NCI-H1105 treated with DMSO at 0.1 percent for 48 hours (cell line): Measurements from ENCODE around the gene SNX3.
"Not testable (repeated sequence)": the region's sequence is repeated elsewhere in the genome, so short reads cannot be mapped to it uniquely, and the experiment has no call there.

ENCODE experiments used
- DNase-seq: peaks from one replicate; lab custom pipeline; 2025; lab: John Stamatoyannopoulos, UW

The SNX3 gene

DNA sequence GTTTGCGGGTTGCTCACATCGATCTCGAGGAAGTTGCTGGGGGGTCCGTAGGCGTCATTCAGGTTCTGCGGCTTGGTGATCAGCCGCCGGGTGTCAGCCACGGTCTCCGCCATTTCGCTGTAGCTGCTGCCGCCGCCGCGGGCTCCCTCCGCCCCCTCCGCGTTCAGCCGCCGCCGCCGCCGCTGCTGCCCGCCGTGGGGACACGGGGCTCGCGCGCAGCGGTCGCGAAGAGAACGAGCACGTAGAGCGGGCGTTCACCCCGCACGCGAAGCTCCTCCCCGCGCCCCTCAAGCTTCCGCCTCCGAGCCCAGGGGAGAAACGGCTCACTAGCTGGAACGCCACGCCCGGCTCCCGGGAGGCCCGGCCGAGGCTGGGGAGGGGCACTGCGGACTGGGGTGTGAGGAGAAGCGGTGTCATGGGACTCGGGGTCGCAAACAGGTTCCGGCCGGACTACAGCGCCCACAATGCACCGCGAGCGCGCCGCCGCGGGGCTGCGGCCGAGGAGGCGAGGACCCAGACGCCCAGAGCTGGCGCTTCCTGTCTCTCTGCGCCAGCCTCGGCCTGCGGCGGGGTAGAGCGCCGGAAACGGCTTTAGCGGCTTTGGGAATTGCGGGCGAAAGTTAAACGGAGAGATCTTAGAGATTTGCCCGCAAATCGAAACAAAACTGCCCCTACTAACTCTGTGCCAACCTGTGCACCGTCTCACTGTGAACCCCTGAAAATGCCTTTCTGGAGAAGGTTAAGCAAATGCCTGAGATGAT, at the start of gene SNX3:
Gene SNX3, minus strand, starts transcription at position 232 of the 761 bp plus-strand sequence. Its CDS starts 119 bp downstream, at position 113.
- DNase-seq, result peak; percentile 96

DNA sequence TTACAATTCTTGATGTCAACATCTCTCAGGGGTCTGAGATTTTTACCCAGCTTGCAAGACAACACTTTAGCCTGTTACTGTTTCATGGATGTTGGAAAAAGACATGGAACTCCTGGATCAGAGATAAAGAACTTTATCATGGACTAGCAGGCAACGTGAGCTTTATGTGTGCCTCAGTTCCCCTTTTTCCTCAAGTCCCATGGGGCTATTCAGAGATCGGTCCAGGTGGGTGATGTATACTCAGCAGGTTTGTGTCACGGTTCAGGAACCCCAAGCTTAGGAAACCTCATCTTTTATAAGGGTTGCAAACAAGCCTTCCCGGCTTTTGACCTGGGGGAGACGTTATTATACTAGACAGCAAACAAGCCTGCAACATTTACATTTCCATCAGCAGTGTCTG, 49.0 kb upstream of the SNX3 start:
- no peak for DNase-seq

GRCh38 chr6:108308641-108309040, 47.8 kb upstream of the SNX3 start:
- DNase-seq, result not testable (repeated sequence)

DNA sequence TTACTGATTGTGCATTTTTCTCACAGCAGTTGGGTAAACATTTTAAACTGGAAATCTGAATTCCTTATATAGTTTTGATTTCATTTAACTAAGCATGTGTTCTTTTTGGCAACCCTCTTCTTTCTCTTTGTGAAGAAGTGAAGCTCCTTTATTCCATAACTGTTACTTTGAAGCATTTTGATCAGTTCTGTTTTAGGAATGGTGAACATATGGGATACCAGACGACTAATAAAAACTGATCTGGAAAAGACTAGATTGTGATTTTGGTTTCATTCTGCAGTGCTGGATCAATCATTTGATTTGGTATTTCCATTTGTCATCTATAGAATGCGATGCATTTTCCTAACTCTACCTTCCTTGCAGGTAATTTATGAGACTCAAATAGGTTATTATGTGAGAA, 43.8 kb upstream of the SNX3 start:
- DNase-seq, result no peak

DNA sequence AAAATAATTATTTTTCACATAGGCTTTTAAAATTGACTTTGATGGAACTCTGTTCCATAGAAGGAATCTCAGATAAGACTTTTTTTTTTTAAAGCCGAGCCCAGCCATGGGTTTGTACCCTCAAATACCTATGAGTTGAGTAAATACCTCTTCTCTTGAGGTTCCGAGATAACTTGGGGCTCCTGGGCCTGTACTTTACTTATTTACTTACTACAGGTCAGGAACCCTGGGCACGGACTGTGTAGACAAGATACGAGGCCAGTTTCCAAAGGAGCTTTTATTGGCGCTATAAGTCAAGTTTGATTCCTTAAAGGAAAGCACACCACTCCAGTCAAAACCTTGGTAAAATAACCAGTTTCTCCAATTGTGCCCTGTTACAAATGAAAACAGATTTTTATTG, 41.5 kb upstream of the SNX3 start:
- no peak for DNase-seq

DNA sequence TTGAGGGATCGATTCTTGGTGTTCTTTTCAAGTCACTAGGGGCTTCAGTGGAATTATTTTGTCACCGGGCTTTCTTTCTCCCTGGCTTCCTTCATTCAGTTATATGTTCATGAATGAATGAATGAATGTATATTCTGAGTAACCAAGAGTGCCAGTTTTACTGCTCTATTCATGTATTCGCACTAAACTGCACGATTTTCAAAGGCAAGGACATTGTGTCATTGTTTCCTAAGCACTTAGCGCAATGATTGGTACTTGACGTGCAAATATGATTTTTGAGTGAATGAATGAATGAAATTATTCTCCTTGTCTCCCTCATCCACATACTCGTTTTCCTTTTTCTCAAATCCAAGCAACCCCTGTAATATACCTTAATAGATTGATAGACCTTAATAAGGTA, 34.8 kb upstream of the SNX3 start:
- DNase-seq, result peak; percentile 7

DNA sequence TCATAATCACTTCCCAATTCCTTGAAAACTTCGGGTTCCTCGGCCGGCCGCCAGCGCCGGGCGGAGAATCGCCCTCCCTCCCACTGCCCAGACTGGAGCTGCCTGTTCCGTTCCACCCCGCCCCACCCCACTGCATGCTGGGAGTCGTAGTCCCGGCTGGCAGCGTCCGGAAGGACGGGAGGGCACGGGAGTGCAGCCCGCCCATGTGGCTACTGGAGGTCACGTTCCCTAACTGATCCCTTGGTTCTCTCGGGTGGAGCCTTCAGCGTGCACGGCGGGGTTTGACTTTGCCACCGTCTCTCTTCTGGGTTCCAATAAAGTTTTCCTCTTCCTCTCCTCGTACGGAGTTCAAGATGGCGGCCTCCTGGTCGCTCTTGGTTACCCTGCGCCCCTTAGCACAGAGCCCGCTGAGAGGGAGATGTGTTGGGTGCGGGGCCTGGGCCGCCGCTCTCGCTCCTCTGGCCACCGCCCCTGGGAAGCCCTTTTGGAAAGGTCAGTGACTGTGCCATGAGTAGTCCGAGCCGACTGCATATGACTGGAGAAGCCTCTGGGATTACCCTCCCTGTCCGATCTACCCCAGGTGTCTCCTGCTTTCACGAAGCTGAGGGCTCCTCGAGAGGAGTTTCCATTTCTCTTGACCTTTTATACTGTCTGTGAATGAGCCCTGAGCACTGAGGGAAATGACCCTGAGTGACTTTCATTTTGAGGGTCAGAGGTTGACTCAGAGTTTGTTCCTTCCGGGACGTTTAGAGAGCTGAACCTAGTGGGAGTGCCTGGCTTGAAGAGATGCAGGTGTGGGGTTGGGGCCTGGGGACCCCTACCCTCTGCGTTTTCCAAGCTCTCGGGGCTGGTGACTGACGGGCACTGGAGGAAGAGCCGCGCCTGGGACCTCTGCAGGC, 34.1 kb upstream of the SNX3 start, which contains the start of gene AFG1L:
Gene AFG1L, plus strand, starts transcription at position 328 of the 899 bp plus-strand sequence. Its CDS starts 26 bp downstream, at position 354.
- DNase-seq, result peak; percentile 92

- no peak for DNase-seq
These were observed 33.5 kb upstream of the SNX3 start for GRCh38 chr6:108294297-108294726.

GRCh38 chr6:108293527-108294296, 32.9 kb upstream of the SNX3 start:
- no peak for DNase-seq

DNA sequence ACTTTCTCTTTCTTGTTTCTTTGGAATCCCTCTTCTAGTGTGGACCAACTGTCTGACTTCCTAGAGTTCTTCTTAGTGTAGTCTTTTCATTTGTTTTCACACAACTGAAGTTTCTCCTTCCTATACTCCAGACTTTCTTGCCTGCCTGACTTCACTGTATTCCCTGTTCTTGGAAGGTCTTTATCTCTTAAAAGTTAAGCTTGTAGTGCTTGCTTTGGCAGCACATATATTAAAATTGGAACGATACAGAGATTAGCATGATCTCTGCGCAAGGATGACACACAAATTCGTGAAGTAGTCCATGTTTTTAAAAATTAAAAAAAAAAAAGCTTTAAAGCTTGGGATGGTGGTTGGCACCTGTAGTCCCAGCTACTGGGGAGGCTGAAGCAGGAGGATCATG, 31.7 kb upstream of the SNX3 start:
- not testable (repeated sequence) for DNase-seq

DNA sequence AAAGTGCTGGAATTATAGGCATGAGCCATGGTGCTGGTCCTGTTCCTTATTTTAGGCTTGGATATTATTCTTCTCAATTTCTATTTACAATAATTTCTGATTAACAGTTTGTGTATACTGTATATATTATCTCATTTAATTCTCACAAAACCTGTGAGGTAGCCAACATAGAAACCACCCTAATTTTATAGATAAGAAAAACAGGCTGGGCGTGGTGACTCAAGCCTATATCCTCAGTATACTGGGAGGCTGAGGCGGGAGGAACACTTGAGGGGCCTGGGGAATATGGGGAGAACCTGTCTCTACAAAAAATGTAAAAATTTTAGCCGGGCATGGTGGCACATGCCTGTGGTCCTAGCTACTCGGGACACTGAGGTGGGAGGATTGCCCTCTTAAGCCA, 30.3 kb upstream of the SNX3 start:
- no peak for DNase-seq

DNA sequence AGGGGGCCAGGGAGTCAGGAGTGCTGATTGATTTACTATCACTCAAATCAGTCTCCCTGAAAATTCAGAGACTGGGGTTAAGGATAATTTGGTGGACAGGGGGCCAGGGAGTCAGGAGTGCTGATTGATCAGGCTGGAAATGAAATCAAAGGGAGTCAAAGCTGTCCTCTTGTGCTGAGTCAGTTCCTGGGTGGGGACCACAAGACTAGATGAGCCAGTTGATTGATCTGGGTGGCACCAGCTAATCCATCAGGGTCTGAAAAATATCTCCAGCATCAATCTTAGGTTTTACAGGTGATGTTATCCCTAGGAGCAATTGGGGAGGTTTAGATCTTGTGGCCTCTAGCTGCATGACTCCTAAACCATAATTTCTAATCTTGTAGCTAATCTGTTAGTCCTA, 27.9 kb upstream of the SNX3 start:
- no peak for DNase-seq

DNA sequence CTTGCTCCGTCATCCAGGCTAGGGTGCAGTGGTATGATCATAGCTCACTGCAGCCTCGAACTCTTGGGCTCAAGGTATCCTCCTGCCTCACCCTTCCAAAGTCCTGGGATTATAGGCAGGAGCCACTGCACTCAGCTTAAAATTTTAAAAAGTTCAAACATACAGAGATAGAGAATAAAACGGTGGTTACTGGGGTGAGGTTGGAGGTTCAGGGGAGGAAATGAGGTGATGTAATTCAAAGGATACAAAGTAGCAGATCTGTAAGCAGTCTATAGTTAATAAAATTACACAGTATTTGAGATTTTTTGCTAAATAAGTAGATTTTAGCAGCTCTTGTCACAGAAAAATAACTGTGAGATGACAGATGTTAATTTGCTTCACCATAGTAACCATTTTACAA, 26.5 kb upstream of the SNX3 start:
- no peak for DNase-seq

GRCh38 chr6:108286366-108286765, 25.5 kb upstream of the SNX3 start:
- no peak for DNase-seq

GRCh38 chr6:108285381-108285780, 24.5 kb upstream of the SNX3 start:
- no peak for DNase-seq

DNA sequence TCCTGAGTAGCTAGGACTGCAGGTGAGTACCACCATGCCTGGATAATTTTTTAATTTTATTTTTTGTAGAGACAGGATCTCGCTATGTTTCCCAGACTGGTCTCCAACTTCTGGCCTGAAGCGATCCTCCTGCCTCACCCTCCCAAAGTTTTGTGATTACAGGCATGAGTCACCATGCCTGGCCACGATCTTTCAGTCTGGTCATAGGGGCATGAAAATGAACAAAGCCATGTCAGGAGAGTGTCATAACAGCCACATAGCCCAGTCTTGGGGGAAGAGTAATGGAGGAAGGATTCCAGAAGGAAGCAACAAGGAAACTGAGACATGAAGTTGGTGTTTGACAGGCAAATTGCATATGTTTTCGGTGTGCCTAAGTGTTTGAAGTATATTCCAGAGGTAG, 17.0 kb upstream of the SNX3 start:
- no peak for DNase-seq

DNA sequence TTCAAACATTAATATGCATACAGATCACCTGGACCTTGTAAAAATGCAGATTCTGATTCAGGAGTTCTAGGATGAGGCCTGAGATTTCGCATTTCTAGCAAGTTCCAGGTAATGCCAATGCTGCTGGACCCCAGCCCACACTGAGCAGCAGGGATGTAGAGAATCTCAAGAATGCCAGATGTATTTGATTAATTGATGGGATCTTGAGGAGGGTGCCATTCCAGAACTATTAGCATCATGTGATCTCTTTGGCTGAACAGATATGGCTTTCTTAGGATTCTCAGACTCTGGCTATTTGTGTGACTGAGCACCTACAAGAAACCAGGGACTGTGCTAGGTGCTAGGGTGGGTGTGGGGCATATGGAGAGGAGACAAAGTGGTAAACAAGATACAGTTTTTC, 16.5 kb upstream of the SNX3 start:
- no peak for DNase-seq

DNA sequence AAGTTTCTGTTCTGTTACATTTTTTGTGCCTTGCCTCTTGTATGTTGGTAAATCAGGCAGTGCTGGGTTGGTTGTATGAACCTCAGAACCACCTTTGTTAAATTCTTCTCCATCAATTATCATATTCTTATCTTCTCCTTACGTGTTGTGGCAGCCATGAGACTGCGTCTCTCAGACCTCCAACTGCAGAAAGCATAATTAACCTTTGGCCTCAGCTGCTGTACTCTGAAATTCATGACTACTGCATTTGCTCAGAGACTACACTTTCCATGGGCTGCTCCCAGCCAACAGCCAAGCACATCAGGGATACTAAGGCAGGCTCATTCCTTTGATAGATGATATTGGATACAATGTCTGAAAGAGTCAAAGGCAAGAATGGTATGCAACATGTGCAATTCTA, 15.1 kb upstream of the SNX3 start:
- no peak for DNase-seq

GRCh38 chr6:108274546-108274945, 13.7 kb upstream of the SNX3 start:
- DNase-seq, result no peak

GRCh38 chr6:108269955-108270354, 9.1 kb upstream of the SNX3 start:
- DNase-seq, result not testable (repeated sequence)

- DNase-seq, result no peak
These were observed 8.0 kb upstream of the SNX3 start for GRCh38 chr6:108268845-108269244.

DNA sequence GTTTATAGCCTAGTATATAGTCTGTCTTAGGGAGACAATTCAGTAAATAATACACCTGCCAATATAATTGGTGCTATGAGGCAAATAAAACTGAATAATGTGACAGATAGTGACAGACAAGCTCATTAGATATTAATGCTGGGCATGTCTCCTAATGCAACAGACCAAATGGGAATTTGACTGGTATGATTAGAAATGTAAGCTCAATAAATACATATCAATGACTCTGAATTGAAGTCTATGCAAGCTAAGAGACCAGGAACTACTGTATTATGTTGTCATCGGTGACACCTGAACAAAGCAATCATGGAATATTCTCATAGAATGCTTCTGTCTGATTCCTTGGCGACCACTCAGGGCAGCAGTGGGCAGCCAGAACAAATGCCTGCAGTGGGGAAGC, 2.5 kb upstream of the SNX3 start:
- no peak for DNase-seq
